Measurements from ENCODE around the gene ASB6.

DNA sequence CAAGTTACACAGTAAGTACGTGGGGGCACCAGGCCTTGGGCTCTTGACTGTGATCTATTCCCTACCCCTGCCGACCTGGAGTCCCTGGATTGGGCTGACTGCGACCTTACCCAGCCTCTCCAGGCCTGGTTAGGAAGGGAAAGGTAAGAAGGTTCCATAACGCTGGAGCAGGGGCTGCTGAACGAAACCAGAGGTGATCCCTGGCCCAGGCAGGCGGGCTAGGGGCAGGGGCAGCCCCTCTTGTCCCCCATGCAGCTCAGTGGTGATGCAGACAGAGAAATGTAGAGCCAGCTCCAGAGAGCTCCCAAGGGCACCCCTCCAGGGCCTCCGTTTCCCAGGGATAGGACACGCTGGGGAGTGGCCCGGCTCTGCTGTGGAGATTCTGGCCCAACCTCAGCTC lies 37.6 kb upstream of the ASB6 start:
- TF ChIP-seq, protein P1, sequence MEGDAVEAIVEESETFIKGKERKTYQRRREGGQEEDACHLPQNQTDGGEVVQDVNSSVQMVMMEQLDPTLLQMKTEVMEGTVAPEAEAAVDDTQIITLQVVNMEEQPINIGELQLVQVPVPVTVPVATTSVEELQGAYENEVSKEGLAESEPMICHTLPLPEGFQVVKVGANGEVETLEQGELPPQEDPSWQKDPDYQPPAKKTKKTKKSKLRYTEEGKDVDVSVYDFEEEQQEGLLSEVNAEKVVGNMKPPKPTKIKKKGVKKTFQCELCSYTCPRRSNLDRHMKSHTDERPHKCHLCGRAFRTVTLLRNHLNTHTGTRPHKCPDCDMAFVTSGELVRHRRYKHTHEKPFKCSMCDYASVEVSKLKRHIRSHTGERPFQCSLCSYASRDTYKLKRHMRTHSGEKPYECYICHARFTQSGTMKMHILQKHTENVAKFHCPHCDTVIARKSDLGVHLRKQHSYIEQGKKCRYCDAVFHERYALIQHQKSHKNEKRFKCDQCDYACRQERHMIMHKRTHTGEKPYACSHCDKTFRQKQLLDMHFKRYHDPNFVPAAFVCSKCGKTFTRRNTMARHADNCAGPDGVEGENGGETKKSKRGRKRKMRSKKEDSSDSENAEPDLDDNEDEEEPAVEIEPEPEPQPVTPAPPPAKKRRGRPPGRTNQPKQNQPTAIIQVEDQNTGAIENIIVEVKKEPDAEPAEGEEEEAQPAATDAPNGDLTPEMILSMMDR (IDR thresholded peaks at IDR 0.05; ENCODE audit: borderline replicate concordance, extremely low read depth, low read length, poor library complexity, severe bottlenecking): no peak
- TF ChIP-seq EZH2 (IDR thresholded peaks at IDR 0.05; ENCODE audit: borderline replicate concordance, low read depth, low read length, severe bottlenecking): no peak

All from DND-41 (cell line).